ENCODE results near the gene RAB11FIP4. TPM values are rescaled to one million over a fixed set of nuclear protein-coding genes. Genes with fewer than 3 reads are reported as not detected.

RAB11FIP4 gene
- total and polyA plus RNA-seq, 2 of the 13 experiments (the other 11 are each of a cell fraction or from before 2014, with no cell fraction given) = 28.0 to 89.3 TPM

DNA sequence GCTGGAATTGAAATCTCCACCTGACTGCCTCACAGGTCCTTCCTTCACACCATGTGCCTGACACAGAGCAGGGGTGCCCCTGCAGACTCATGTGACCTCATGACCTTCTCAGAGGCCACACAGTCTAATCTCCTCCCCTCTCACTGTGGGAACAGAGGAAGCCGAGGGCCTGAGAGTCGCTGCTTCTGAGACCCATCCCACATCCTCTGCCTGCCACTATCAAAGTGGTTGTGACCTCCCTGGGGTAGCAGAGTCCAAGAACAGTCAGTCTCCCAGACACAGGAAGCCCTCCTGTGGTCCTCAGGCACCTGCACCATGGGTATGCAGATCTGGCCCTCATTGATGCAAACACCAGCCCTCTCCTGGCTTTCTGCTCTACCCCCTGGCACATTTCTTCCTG lies 78.5 kb downstream of the RAB11FIP4 start (continued):
- TF ChIP-seq, protein P1, sequence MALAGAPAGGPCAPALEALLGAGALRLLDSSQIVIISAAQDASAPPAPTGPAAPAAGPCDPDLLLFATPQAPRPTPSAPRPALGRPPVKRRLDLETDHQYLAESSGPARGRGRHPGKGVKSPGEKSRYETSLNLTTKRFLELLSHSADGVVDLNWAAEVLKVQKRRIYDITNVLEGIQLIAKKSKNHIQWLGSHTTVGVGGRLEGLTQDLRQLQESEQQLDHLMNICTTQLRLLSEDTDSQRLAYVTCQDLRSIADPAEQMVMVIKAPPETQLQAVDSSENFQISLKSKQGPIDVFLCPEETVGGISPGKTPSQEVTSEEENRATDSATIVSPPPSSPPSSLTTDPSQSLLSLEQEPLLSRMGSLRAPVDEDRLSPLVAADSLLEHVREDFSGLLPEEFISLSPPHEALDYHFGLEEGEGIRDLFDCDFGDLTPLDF (CRISPR knock-in tag; IDR thresholded peaks at IDR 0.05) = no peak
- TF ChIP-seq ZNF350 (CRISPR knock-in tag; IDR thresholded peaks at IDR 0.05; ENCODE audit: borderline replicate concordance, low read depth) (no peak), ZNF317 (CRISPR knock-in tag; IDR thresholded peaks at IDR 0.05) (no peak), ZNF552 (CRISPR knock-in tag; IDR thresholded peaks at IDR 0.05; ENCODE audit: borderline replicate concordance) (no peak), ZNF792 (CRISPR knock-in tag; IDR thresholded peaks at IDR 0.05) (no peak), LCORL (IDR thresholded peaks at IDR 0.05) (no peak), LCORL (CRISPR knock-in tag; IDR thresholded peaks at IDR 0.05) (no peak), NR2F2 (IDR thresholded peaks at IDR 0.05; ENCODE audit: borderline replicate concordance, low read depth) (peak; percentile 85), RARA (CRISPR knock-in tag; IDR thresholded peaks at IDR 0.05) (peak; percentile 53), CCDC6 (CRISPR knock-in tag; IDR thresholded peaks at IDR 0.05) (no peak)
- TF ChIP-seq, protein P2, sequence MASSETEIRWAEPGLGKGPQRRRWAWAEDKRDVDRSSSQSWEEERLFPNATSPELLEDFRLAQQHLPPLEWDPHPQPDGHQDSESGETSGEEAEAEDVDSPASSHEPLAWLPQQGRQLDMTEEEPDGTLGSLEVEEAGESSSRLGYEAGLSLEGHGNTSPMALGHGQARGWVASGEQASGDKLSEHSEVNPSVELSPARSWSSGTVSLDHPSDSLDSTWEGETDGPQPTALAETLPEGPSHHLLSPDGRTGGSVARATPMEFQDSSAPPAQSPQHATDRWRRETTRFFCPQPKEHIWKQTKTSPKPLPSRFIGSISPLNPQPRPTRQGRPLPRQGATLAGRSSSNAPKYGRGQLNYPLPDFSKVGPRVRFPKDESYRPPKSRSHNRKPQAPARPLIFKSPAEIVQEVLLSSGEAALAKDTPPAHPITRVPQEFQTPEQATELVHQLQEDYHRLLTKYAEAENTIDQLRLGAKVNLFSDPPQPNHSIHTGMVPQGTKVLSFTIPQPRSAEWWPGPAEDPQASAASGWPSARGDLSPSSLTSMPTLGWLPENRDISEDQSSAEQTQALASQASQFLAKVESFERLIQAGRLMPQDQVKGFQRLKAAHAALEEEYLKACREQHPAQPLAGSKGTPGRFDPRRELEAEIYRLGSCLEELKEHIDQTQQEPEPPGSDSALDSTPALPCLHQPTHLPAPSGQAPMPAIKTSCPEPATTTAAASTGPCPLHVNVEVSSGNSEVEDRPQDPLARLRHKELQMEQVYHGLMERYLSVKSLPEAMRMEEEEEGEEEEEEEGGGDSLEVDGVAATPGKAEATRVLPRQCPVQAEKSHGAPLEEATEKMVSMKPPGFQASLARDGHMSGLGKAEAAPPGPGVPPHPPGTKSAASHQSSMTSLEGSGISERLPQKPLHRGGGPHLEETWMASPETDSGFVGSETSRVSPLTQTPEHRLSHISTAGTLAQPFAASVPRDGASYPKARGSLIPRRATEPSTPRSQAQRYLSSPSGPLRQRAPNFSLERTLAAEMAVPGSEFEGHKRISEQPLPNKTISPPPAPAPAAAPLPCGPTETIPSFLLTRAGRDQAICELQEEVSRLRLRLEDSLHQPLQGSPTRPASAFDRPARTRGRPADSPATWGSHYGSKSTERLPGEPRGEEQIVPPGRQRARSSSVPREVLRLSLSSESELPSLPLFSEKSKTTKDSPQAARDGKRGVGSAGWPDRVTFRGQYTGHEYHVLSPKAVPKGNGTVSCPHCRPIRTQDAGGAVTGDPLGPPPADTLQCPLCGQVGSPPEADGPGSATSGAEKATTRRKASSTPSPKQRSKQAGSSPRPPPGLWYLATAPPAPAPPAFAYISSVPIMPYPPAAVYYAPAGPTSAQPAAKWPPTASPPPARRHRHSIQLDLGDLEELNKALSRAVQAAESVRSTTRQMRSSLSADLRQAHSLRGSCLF (CRISPR knock-in tag; IDR thresholded peaks at IDR 0.05; ENCODE audit: borderline replicate concordance) = no peak
- TF ChIP-seq, protein P3, sequence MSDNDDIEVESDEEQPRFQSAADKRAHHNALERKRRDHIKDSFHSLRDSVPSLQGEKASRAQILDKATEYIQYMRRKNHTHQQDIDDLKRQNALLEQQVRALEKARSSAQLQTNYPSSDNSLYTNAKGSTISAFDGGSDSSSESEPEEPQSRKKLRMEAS (IDR thresholded peaks at IDR 0.05) = peak; percentile 75
- TF ChIP-seq, protein P4, sequence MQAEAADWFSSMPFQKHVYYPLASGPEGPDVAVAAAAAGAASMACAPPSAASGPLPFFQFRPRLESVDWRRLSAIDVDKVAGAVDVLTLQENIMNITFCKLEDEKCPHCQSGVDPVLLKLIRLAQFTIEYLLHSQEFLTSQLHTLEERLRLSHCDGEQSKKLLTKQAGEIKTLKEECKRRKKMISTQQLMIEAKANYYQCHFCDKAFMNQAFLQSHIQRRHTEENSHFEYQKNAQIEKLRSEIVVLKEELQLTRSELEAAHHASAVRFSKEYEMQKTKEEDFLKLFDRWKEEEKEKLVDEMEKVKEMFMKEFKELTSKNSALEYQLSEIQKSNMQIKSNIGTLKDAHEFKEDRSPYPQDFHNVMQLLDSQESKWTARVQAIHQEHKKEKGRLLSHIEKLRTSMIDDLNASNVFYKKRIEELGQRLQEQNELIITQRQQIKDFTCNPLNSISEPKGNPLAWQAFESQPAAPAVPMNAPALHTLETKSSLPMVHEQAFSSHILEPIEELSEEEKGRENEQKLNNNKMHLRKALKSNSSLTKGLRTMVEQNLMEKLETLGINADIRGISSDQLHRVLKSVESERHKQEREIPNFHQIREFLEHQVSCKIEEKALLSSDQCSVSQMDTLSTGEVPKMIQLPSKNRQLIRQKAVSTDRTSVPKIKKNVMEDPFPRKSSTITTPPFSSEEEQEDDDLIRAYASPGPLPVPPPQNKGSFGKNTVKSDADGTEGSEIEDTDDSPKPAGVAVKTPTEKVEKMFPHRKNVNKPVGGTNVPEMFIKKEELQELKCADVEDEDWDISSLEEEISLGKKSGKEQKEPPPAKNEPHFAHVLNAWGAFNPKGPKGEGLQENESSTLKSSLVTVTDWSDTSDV (CRISPR knock-in tag; IDR thresholded peaks at IDR 0.05) = no peak
- TF ChIP-seq, protein P5, sequence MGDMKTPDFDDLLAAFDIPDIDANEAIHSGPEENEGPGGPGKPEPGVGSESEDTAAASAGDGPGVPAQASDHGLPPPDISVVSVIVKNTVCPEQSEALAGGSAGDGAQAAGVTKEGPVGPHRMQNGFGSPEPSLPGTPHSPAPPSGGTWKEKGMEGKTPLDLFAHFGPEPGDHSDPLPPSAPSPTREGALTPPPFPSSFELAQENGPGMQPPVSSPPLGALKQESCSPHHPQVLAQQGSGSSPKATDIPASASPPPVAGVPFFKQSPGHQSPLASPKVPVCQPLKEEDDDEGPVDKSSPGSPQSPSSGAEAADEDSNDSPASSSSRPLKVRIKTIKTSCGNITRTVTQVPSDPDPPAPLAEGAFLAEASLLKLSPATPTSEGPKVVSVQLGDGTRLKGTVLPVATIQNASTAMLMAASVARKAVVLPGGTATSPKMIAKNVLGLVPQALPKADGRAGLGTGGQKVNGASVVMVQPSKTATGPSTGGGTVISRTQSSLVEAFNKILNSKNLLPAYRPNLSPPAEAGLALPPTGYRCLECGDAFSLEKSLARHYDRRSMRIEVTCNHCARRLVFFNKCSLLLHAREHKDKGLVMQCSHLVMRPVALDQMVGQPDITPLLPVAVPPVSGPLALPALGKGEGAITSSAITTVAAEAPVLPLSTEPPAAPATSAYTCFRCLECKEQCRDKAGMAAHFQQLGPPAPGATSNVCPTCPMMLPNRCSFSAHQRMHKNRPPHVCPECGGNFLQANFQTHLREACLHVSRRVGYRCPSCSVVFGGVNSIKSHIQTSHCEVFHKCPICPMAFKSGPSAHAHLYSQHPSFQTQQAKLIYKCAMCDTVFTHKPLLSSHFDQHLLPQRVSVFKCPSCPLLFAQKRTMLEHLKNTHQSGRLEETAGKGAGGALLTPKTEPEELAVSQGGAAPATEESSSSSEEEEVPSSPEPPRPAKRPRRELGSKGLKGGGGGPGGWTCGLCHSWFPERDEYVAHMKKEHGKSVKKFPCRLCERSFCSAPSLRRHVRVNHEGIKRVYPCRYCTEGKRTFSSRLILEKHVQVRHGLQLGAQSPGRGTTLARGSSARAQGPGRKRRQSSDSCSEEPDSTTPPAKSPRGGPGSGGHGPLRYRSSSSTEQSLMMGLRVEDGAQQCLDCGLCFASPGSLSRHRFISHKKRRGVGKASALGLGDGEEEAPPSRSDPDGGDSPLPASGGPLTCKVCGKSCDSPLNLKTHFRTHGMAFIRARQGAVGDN (CRISPR knock-in tag; IDR thresholded peaks at IDR 0.05) = peak; percentile 75
- TF ChIP-seq, protein P6, sequence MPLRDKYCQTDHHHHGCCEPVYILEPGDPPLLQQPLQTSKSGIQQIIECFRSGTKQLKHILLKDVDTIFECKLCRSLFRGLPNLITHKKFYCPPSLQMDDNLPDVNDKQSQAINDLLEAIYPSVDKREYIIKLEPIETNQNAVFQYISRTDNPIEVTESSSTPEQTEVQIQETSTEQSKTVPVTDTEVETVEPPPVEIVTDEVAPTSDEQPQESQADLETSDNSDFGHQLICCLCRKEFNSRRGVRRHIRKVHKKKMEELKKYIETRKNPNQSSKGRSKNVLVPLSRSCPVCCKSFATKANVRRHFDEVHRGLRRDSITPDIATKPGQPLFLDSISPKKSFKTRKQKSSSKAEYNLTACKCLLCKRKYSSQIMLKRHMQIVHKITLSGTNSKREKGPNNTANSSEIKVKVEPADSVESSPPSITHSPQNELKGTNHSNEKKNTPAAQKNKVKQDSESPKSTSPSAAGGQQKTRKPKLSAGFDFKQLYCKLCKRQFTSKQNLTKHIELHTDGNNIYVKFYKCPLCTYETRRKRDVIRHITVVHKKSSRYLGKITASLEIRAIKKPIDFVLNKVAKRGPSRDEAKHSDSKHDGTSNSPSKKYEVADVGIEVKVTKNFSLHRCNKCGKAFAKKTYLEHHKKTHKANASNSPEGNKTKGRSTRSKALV (CRISPR knock-in tag; IDR thresholded peaks at IDR 0.05) = no peak

All from HepG2 (cell line).